ENCODE results near the gene MYO6.

- TF ChIP-seq PPARA (CRISPR knock-in tag; IDR thresholded peaks at IDR 0.05; ENCODE audit: borderline replicate concordance) (no peak), ESRRG (CRISPR knock-in tag; IDR thresholded peaks at IDR 0.05) (no peak), OSR1 (CRISPR knock-in tag; IDR thresholded peaks at IDR 0.05) (no peak), ZFP3 (CRISPR knock-in tag; IDR thresholded peaks at IDR 0.05) (no peak)
Measured at GRCh38 chr6:75884822-75885221, 135.8 kb downstream of the MYO6 start.
